Fibroblast of skin of left biceps (primary cell): ENCODE measurements around the gene HDAC5.
"Not testable (repeated sequence)": the region's sequence is repeated elsewhere in the genome, so short reads cannot be mapped to it uniquely, and the experiment has no call there.

ENCODE experiments used
- DNase-seq, 2 experiments: peaks; one replicate each; pipeline ENCODE4 v3.0.0-alpha.2; 2013; ENCODE audit warnings: low read depth in 2 of 2

HDAC5 gene

GRCh38 chr17:44067545-44067940, 55.9 kb downstream of the HDAC5 start:
- no peak for DNase-seq

- peak; percentile 72 to 80 for DNase-seq
These were observed 57.1 kb downstream of the HDAC5 start, which contains the start of gene LSM12 for GRCh38 chr17:44066204-44066930. LSM12 (minus strand) TSS chr17:44066671; CDS start chr17:44066587, 84 bp downstream.

DNA sequence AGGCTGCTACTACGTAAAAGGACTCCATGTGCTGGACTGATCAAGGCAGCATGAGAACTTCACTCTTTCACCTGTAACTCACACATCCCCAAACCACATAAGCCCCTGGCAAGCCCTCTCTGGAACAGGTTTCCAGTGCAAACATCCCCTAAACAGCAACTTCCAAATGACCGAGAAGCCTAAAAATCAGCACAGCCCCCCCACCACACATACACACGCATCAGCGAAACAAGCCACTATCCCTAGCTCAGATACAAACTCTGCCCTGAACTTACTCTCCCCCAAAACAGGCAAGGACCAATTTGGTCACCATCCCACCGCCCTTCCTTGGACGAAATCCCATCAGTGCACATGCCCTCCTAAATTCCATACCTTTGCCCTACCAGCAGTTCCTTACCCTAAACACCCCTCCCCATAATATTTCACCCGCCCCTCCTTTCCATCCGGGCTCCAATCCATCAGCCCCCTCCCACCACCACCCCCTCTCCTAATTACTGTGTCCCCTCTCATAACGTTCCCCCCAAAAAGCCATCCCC, 57.7 kb downstream of the HDAC5 start:
- DNase-seq, result no peak

DNA sequence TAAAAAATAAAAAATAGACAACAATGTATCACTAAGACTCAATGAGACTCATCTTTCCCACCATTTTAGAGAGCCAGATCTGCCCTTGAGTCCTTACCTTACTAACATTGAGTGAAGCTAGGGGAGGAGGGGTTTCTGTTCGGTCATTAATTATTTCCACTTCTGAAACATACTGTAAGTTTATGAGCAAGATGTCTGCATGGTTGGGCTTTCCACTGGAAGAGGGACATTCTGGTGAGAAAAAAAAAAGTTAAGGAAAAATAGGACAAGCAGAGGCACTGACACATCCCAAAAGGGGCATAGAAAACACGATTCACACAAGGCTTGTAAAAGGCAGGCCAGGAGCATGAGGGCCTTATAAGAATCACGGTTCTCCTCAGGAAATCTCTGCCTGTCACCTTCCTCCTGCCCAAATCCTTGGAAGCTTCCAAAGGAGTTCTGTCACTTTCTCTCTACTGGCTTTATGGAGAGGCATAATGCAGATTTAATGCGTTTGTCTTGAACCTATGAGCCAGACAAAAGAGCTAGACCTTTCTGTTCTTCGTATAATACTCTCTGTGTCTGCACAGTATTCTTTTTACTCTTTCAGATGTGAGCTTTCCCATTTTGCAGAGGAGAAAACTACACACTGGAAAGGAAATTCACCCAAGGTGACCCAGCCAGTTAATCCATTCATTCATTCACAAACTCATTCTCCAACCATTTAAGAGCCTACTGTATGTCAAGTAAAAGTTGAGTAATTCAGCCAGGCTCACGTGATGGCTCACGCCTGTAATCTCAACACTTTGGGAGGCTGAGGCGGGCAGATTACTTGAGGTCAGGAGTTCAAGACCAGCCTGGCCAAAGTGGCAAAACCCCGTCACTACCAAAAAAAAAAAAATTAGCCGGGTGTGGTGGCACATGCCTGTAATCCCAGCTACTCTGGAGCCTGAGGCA, 59.5 kb downstream of the HDAC5 start:
- DNase-seq, result no peak

DNA sequence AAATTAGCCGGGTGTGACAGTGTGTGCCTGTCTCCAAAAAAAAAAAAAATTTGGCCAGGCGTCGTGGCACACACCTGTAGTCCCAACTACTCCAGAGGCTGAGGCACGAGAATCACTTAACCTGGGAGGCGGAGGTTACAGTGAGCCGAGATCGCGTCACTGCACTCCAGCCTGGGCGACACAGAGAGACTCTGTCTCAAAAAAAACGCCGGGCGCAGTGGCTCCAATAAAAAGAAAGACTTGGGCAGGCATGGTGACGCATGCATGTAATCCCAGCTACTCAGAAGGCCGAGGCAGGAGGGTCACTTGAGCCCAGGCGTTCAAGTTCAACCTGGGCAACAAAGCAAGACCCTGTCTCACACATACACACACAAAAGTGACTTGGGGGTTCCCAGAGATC, 60.6 kb downstream of the HDAC5 start:
- DNase-seq, result no peak

GRCh38 chr17:44061446-44061845, 62.0 kb downstream of the HDAC5 start:
- peak; percentile 51 to 52 for DNase-seq

GRCh38 chr17:44059101-44059892, 64.1 kb downstream of the HDAC5 start:
- no peak for DNase-seq

DNA sequence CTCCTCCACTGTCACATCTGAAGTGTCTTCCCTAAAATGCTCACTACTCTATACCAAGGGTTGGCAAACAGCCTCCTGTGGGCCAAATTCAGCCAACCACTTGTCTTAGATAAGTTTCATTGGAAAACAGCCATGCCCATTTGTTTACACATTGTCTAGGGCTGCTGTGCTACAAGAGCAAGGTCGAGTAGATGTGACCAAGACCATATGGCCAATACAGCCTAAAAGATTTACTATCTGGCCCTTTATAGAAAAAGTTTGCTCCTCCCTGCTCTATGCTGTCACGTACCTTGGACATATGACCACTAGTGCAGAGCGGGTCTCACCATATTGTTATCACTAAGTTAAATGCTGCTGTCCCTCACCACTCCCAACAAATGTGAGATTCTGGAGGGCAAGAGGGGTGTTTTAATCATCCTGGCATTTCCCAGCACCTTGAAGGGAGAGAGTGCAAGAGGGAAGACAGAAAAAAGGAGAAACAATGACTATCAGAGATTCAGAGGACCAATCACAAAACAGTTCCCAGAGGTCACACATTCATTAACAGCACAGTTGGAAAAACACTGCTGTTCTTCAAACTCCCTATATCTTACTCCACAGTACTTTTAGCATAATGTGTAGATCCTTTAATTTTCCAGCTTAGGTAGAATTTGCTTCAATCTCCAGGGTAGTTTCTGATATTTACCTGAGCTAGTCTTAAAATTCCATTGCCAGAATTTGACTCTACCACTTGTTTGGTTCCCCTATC, 70.1 kb downstream of the HDAC5 start:
- no peak for DNase-seq

GRCh38 chr17:44049294-44050060, 74.0 kb downstream of the HDAC5 start:
- DNase-seq, result no peak

DNA sequence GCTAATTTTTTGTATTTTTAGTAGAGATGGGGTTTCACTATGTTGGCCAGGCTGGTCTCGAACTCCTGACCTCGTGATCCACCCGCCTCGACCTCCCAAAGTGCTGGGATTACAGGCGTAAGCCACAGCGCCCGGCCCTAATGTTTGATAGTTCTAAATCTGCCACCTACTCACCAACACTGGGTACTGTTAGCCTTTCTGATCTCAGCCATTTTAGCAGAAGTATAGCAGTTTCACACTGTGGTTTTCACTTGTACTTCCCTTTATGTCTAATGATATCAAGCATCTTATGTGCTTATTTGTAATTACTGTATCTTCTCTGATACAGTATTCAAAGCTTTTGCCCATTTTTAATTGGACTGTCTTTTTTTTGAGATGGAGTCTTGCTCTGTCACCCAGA, 76.5 kb downstream of the HDAC5 start:
- not testable (repeated sequence) for DNase-seq

DNA sequence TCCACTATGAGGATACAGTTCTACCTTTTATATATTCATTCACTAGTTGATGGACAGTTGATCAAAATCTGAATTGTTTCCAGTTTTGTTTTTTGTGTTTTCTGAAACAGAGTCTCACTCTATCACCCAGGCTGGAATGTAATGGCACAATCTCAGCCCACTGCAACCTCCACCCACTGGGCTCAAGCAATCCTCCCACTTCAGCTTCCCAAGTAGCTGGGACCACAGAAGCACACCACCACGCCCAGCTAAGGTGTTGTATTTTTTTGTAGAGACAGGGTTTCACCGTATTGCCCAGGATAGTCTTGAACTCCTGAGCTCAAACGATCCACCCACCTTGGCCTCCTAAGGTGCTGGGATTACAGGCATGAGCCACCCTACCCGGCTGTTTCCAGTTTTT, 78.0 kb downstream of the HDAC5 start:
- DNase-seq, result no peak

DNA sequence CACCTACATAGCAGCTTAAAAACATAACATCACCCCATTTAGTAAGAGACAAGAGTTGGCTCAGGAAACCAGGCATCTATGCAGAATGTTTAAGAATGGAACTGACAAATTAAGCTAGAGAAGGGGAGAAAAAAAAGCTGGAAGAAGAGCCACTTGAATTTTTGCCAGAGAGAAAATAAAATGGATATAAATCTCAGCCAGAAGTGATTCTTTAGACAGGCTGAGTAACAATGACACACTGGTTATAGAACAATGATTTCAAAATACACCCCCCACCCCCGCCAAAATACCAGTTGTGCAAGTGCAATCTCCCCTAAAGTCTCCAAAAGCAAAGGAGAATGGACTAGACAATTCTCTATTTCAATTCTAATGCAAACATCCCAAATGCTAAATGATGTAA, 79.4 kb downstream of the HDAC5 start:
- peak; percentile 42 for DNase-seq

- DNase-seq, result no peak
These were observed 80.2 kb downstream of the HDAC5 start for GRCh38 chr17:44043272-44043696.

GRCh38 chr17:44039829-44040635, 83.4 kb downstream of the HDAC5 start:
- DNase-seq, result no peak

DNA sequence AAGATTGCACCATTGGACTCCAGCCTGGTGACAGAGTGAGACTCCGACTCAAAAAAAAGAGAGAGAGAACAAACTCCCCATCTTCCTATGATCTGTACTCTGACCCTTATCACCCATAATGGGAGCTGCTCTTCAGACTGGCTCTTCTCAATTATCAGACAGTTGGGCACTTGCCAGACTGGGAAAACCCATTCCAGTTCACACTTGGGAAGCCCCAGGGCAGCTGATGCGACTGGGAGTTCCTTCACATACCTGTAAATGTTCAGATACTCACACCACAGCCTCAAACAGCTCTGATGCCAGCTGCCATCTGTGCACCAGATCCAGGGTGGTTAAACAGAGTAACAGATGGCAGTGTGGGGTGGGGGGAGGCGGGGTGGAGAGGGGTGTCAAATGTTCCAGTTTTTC, 84.8 kb downstream of the HDAC5 start:
- DNase-seq, result no peak

- no peak for DNase-seq
These were observed 86.0 kb downstream of the HDAC5 start for GRCh38 chr17:44037471-44037870.

- DNase-seq, result not testable (repeated sequence)
These were observed 88.8 kb downstream of the HDAC5 start for GRCh38 chr17:44034688-44035087.

DNA sequence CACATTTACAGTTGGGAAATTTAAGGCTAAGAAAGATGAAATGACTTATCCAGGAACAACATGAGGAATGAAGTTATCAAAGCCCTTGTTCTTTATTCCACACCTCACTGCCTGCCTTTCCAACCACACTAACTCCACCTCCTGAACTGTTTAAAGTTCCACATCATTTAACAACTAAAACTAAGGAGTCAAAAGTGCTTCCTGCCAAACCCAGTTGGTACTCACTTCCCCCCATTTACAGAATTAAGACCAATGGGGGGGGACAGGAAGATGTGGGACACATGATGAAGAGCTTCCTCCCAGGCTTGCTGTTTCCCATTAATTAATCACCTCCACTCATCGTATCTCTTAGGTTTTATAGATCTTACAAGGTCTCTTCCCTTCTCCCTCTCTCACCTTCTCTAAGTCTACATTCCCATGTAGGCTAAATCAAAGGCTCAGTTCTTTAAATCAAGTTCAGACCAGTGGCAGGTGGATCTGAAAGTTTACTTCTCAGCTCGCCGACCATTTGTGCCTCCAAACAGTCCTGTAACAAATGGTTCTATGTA, 89.5 kb downstream of the HDAC5 start:
- no peak for DNase-seq

DNA sequence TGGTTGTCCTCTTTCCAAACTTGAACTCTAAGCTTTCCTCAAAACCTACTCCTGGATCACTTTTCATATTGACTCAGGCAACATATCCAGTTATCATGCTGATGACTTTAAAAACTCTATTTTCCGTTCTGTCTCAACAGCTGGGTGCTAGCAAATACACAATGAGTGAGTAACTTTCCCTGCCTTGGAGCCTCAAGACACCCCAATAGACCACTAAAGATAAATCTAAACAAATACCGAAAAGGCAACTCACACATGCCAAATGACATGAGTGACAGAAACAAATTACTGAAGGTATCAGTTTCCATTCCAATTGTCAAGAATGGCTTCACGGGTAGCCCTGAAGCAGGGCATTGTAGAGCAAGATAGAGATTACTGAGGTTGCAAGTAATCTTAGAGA, 93.0 kb downstream of the HDAC5 start:
- DNase-seq, result no peak
